ENCODE measurements around the gene TGM5. TPM values are rescaled to one million over a fixed set of nuclear protein-coding genes. Genes with fewer than 3 reads are reported as not detected.
"Not testable (repeated sequence)": the region's sequence is repeated elsewhere in the genome, so short reads cannot be mapped to it uniquely, and the experiment has no call there.

Gene TGM5
- total RNA-seq, 1 experiment from 2014 or later = not detected

DNA sequence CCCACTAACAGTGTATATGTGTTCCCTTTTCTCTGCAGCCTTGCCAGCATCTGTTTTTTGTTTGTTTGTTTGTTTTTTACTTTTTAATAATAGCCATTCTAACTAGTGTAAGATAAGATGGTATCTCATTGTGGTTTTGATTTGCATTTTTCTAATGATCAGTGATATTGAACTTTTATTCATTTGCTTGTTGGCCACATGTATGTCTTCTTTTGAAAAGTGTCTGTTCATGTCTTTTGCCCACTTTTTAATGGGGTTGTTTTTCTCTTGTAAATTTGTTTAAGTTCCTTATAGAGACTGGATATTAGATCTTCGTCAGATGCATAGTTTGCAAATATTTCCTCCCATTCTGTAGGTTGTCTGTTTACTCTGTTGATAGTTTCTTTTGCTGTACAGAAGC lies 5.2 kb upstream of the TGM5 start:
- not testable (repeated sequence) for H3K36me3 ChIP-seq (ENCODE audit: insufficient read depth, low read length); H3K9me3 ChIP-seq (ENCODE audit: low read length); DNase-seq; H3K4me2 ChIP-seq (ENCODE audit: low read depth, low read length, poor library complexity, severe bottlenecking); H3K4me3 ChIP-seq (ENCODE audit: low read length); H3K4me1 ChIP-seq (ENCODE audit: low read length); H3K79me2 ChIP-seq (ENCODE audit: low read length); H3K9ac ChIP-seq (ENCODE audit: low read length); H4K20me1 ChIP-seq (ENCODE audit: insufficient read depth, low read depth, low read length); H3K9me2 ChIP-seq (replicated peaks; ENCODE audit: insufficient read depth, low read length); H2AFZ ChIP-seq (ENCODE audit: low read length); H3K27me3 ChIP-seq (ENCODE audit: low read length); H3K27ac ChIP-seq (ENCODE audit: low read length)

DNA sequence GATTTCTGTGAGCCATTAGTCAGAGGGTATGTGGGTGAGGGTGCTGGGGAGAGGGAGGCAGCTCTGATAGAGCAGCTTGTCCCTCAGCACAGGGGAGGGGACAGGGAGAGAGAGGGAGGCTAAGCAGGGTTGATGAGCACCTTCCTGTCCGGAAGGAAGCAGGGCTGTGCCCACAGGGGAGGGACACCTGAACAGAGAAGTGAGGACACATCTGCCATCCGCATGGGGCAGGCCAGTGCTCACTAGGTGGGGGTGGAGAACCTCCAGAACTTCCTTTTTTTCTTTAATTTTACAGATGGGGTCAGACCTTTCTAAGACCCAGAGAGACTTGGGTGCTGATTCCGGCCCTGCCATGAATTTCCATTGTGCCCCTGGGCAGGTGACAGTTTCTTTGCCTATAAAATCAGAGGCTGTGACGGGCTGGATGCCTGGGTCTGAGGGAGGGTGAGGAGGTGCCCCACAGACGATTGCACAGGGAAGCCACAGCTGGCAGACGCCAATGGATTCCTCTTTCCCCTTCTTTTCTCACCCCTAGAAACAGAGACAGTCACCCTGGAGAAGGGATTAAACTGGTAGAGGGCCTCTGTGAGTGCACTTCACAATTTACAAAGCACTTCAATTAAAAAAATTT lies 4.1 kb upstream of the TGM5 start:
- peak; percentile 48 for DNase-seq
- no peak overlapping the region for H3K9ac ChIP-seq (ENCODE audit: low read length)
- no peaks in the 10 kb centered on the region for H3K36me3 ChIP-seq (ENCODE audit: insufficient read depth, low read length)
- H3K27ac ChIP-seq (ENCODE audit: low read length) = no peak overlapping the region
- H3K27me3 ChIP-seq (ENCODE audit: low read length) = no peaks in the 10 kb centered on the region
- no peaks in the 10 kb centered on the region for H3K9me2 ChIP-seq (replicated peaks; ENCODE audit: insufficient read depth, low read length)
- H2AFZ ChIP-seq (ENCODE audit: low read length) = peak overlapping the region; percentile 50; the same call in 1 of the 2 replicates
- H3K4me1 ChIP-seq (ENCODE audit: low read length) = peaks cover 7% of the 10 kb centered on the region
- H3K79me2 ChIP-seq (ENCODE audit: low read length) = no peaks in the 10 kb centered on the region
- no peak overlapping the region for H3K4me2 ChIP-seq (ENCODE audit: low read depth, low read length, poor library complexity, severe bottlenecking)
- no peak overlapping the region for H3K4me3 ChIP-seq (ENCODE audit: low read length)
- no peaks in the 10 kb centered on the region for H3K9me3 ChIP-seq (ENCODE audit: low read length)
- no peaks in the 10 kb centered on the region for H4K20me1 ChIP-seq (ENCODE audit: insufficient read depth, low read depth, low read length)

DNA sequence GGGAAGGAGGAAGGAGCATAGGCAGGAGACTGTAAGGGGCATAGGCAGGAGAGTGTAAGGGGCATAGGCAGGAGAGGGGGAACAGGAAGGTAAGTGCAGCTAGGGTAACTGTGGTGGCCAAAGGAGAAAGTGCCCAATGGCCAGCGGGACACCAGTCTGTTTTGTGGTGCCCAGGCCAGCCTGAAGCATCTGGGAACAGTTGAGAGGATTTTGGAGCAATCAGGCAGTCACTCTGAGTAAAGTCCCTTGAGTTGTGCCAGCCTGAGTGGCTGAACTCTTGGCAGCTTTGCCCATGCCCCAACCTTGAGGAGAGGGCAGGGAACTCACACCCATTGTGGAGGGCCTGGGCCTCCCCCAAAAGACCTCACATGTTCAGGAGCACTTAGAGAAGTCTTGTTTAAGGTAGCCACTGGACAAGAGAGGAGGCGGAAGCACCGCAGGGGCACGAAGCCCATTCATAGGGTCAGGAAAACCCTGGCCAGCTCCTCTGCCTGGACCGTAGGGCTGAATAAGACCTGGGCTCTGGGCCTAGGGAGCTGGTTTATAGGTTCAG lies 3.5 kb upstream of the TGM5 start:
- H3K79me2 ChIP-seq (ENCODE audit: low read length) = no peaks in the 10 kb centered on the region
- H3K4me1 ChIP-seq (ENCODE audit: low read length) = peaks cover 7% of the 10 kb centered on the region
- H2AFZ ChIP-seq (ENCODE audit: low read length) = peak overlapping the region; percentile 50; the same call in 1 of the 2 replicates
- H3K9me2 ChIP-seq (replicated peaks; ENCODE audit: insufficient read depth, low read length) = no peaks in the 10 kb centered on the region
- H3K4me2 ChIP-seq (ENCODE audit: low read depth, low read length, poor library complexity, severe bottlenecking) = no peak overlapping the region
- H3K36me3 ChIP-seq (ENCODE audit: insufficient read depth, low read length) = no peaks in the 10 kb centered on the region
- H3K9ac ChIP-seq (ENCODE audit: low read length) = no peak overlapping the region
- H3K27ac ChIP-seq (ENCODE audit: low read length) = no peak overlapping the region
- no peaks in the 10 kb centered on the region for H3K9me3 ChIP-seq (ENCODE audit: low read length)
- no peaks in the 10 kb centered on the region for H4K20me1 ChIP-seq (ENCODE audit: insufficient read depth, low read depth, low read length)
- no peak overlapping the region for H3K4me3 ChIP-seq (ENCODE audit: low read length)
- no peaks in the 10 kb centered on the region for H3K27me3 ChIP-seq (ENCODE audit: low read length)
- no peak for DNase-seq

DNA sequence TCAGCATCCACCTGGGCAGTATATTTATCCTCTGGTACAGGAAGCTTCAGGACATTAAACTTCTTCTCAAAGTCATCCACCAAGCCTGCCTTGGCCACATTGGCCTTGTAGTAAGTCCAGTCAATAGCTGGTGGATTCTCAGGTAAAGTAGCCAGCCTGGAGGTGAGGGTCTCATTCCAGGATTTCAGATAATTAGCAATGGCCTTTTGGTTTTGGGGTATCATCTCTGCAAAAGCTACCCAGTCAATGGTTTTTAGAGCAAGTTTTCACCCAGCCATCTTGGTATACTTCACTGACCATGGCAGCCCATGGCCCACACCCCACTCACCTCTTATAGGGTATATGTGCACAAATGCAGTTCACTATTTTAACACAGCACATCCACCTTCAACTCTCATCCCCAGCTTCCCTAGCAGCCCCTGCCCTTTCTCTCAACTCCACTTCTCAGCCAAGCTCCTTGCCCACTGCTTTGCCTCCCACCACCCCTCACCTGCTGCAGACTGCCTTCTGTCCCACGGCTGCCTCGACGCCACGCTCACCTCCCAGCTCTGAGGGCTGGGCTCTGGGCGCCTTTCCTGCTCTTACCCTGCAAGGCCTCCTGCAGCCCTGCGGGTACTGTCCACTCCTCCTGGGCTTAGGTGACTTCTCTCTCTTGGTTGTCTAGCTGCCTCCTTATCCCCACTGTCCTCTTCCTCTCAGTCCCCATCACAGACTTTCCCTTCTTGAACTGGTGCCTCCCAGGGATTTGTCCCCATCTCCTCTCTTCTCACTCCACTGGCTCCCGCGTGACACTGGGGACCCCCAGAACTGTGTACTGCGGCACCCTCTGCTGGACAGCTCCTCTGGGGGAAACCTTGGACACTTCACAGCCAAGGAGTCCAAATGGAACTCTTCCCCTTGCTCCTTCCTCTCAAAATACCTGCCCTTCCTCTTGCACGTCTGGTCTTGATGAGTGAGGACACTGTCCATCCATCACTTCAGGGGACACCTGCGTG lies 1.7 kb upstream of the TGM5 start:
- H3K79me2 ChIP-seq (ENCODE audit: low read length) = no peaks in the 10 kb centered on the region
- H3K36me3 ChIP-seq (ENCODE audit: insufficient read depth, low read length) = no peaks in the 10 kb centered on the region
- H3K9me2 ChIP-seq (replicated peaks; ENCODE audit: insufficient read depth, low read length) = no peaks in the 10 kb centered on the region
- peaks cover 7% of the 10 kb centered on the region for H3K4me1 ChIP-seq (ENCODE audit: low read length)
- no peaks in the 10 kb centered on the region for H4K20me1 ChIP-seq (ENCODE audit: insufficient read depth, low read depth, low read length)
- no peak overlapping the region for H3K27ac ChIP-seq (ENCODE audit: low read length)
- H3K4me2 ChIP-seq (ENCODE audit: low read depth, low read length, poor library complexity, severe bottlenecking) = no peak overlapping the region
- H3K9me3 ChIP-seq (ENCODE audit: low read length) = no peaks in the 10 kb centered on the region
- no peak overlapping the region for H3K9ac ChIP-seq (ENCODE audit: low read length)
- H3K4me3 ChIP-seq (ENCODE audit: low read length) = no peak overlapping the region
- DNase-seq = no peak
- H3K27me3 ChIP-seq (ENCODE audit: low read length) = no peaks in the 10 kb centered on the region
- H2AFZ ChIP-seq (ENCODE audit: low read length) = no peak overlapping the region

DNA sequence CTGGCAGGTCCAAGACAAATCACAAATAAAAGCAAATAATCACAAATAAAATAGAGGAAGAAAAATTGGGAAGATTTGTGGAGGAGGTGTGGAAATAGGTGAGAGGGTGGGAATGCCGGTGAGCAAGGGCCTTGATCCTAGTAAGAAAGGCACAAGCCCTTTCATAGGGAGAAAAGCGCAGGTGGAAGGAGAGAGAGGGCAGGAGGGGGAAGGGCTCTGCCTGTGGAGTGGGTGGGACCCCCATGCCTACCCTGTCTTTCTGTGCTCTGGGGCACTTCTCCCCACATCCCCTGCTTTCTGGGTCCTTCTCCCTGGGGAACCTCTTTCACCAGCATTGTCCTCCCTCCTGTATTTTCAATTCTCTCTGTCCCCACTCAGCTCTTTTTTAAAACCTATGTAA lies 711 bp upstream of the TGM5 start:
- no peaks in the 10 kb centered on the region; the same call in 1 of the 2 replicates for H3K27me3 ChIP-seq (ENCODE audit: low read length)
- no peak overlapping the region for H3K4me2 ChIP-seq (ENCODE audit: low read depth, low read length, poor library complexity, severe bottlenecking)
- peaks cover 7% of the 10 kb centered on the region for H3K4me1 ChIP-seq (ENCODE audit: low read length)
- H2AFZ ChIP-seq (ENCODE audit: low read length) = no peak overlapping the region
- H3K9me3 ChIP-seq (ENCODE audit: low read length) = no peaks in the 10 kb centered on the region
- H3K9ac ChIP-seq (ENCODE audit: low read length) = no peak overlapping the region
- no peak overlapping the region for H3K27ac ChIP-seq (ENCODE audit: low read length)
- H3K36me3 ChIP-seq (ENCODE audit: insufficient read depth, low read length) = no peaks in the 10 kb centered on the region
- H3K4me3 ChIP-seq (ENCODE audit: low read length) = no peak overlapping the region
- no peak for DNase-seq
- no peaks in the 10 kb centered on the region for H3K9me2 ChIP-seq (replicated peaks; ENCODE audit: insufficient read depth, low read length)
- no peaks in the 10 kb centered on the region for H3K79me2 ChIP-seq (ENCODE audit: low read length)
- no peaks in the 10 kb centered on the region for H4K20me1 ChIP-seq (ENCODE audit: insufficient read depth, low read depth, low read length)

DNA sequence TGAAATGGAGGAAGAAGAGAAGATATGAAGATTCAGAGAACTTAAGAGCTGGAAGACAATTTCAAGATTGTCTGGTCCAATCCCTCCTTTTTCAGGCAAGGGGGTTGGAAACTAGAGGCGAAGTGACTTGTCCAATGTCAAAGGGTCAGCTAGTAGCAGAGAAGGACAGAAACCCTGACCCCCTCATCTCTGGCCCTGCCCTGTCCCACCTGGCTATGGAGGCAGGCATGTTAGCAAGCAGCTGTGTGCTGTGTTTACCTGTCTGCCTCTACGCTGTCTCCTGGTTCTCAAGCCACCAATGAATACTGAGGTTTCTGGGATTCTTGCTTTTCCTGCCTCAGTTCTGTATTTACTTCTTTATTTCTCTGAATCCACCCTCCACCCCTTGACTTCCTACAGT lies 342 bp downstream of the TGM5 start:
- H3K4me3 ChIP-seq (ENCODE audit: low read length) = no peak overlapping the region
- H3K9me3 ChIP-seq (ENCODE audit: low read length) = no peaks in the 10 kb centered on the region
- DNase-seq = no peak
- no peaks in the 10 kb centered on the region for H3K9me2 ChIP-seq (replicated peaks; ENCODE audit: insufficient read depth, low read length)
- no peak overlapping the region for H2AFZ ChIP-seq (ENCODE audit: low read length)
- no peak overlapping the region for H3K27ac ChIP-seq (ENCODE audit: low read length)
- no peak overlapping the region for H3K4me2 ChIP-seq (ENCODE audit: low read depth, low read length, poor library complexity, severe bottlenecking)
- H3K79me2 ChIP-seq (ENCODE audit: low read length) = no peaks in the 10 kb centered on the region
- no peaks in the 10 kb centered on the region; the same call in 1 of the 2 replicates for H3K27me3 ChIP-seq (ENCODE audit: low read length)
- peaks cover 7% of the 10 kb centered on the region for H3K4me1 ChIP-seq (ENCODE audit: low read length)
- H3K9ac ChIP-seq (ENCODE audit: low read length) = no peak overlapping the region
- no peaks in the 10 kb centered on the region for H3K36me3 ChIP-seq (ENCODE audit: insufficient read depth, low read length)
- H4K20me1 ChIP-seq (ENCODE audit: insufficient read depth, low read depth, low read length) = no peaks in the 10 kb centered on the region

DNA sequence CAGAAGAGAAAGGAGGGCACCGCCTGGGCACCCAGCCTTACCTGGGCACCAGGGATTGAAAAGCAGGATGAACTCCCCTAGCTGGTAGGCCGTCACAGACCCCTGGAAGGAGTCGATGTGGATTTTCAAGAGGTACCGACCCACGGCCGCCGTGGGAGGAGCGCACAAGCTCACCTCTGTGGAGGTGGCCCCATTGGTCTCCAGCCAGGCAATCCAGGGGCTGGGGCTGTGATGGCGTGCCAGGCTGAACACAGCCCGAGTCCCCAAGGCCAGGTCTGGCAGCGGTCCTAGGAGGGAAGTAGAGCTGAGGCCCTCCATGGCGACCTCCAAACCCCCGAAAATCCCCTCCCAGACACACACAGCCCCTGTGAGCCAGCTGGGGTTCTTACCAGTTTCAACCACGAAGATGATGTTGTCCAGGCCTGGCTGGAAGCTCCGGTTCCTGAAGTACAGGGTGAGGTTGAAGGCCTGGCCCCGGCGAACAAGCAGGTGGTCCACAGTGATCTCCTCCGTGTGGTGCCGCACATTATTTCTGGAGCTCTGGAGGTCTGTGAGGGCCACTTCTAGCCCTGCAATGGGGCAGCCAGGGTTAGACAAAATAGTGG lies 6.6 kb downstream of the TGM5 start:
- Histone ChIP-seq H3K9ac (ENCODE audit: low read length) (no peak overlapping the region), H3K36me3 (ENCODE audit: insufficient read depth, low read length) (no peaks in the 10 kb centered on the region), H3K9me2 (replicated peaks; ENCODE audit: insufficient read depth, low read length) (no peaks in the 10 kb centered on the region), H3K4me1 (ENCODE audit: low read length) (no peaks in the 10 kb centered on the region), H3K9me3 (ENCODE audit: low read length) (no peaks in the 10 kb centered on the region), H3K79me2 (ENCODE audit: low read length) (no peaks in the 10 kb centered on the region), H3K27ac (ENCODE audit: low read length) (no peak overlapping the region), H2AFZ (ENCODE audit: low read length) (no peak overlapping the region), H3K4me3 (ENCODE audit: low read length) (no peak overlapping the region), H3K4me2 (ENCODE audit: low read depth, low read length, poor library complexity, severe bottlenecking) (no peak overlapping the region), H3K27me3 (ENCODE audit: low read length) (no peaks in the 10 kb centered on the region; the same call in 1 of the 2 replicates), H4K20me1 (ENCODE audit: insufficient read depth, low read depth, low read length) (no peaks in the 10 kb centered on the region)
- DNase-seq = no peak

DNA sequence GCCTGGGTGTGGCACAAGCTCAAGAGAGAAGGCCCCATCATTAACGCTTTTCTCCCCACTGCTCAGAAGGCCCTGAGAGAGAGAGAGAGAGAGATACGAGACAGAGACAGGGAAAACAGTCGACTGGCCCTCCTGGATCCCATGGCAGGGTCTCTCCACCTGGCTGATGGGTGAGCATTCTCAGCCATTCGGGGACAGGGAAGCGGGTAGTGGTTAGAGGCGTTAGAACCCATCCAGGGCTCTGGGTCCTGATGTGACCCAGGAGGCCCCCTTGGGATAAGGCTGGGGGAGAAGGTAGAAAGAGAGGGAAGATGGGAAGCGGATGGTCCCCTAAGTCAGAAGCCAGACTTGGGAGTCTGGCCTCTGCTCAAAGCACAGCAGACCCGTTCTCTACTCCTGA lies 7.9 kb downstream of the TGM5 start:
- Histone ChIP-seq H4K20me1 (ENCODE audit: insufficient read depth, low read depth, low read length) (no peaks in the 10 kb centered on the region), H3K9ac (ENCODE audit: low read length) (no peak overlapping the region), H3K4me1 (ENCODE audit: low read length) (no peaks in the 10 kb centered on the region), H3K9me2 (replicated peaks; ENCODE audit: insufficient read depth, low read length) (no peaks in the 10 kb centered on the region), H3K79me2 (ENCODE audit: low read length) (no peaks in the 10 kb centered on the region), H3K4me3 (ENCODE audit: low read length) (no peak overlapping the region), H2AFZ (ENCODE audit: low read length) (no peak overlapping the region), H3K27ac (ENCODE audit: low read length) (no peak overlapping the region), H3K27me3 (ENCODE audit: low read length) (no peaks in the 10 kb centered on the region; the same call in 1 of the 2 replicates), H3K36me3 (ENCODE audit: insufficient read depth, low read length) (no peaks in the 10 kb centered on the region), H3K4me2 (ENCODE audit: low read depth, low read length, poor library complexity, severe bottlenecking) (no peak overlapping the region), H3K9me3 (ENCODE audit: low read length) (no peaks in the 10 kb centered on the region)
- DNase-seq = no peak

All from Karpas-422 (cell line).